GM12878 (cell line): ENCODE data around the gene TCP11L1. TPM values are rescaled to one million over a fixed set of nuclear protein-coding genes. Genes with fewer than 3 reads are reported as not detected.

Source experiments
- ATF7 ChIP-seq: fragments of 450-650 bp; IDR thresholded peaks from 2 replicates; pipeline ENCODE4 v1.6.1; 2016; ENCODE audit warnings: low read depth, mild to moderate bottlenecking
- BHLHE40 ChIP-seq, 2 experiments: fragments of 450-650 bp in 1 of 2; IDR thresholded peaks; 2 replicates each; pipeline ENCODE4 v1.6.1; 2011 to 2017; ENCODE audit warnings: low read depth in 2 of 2, borderline replicate concordance in 1 of 2, improper control_type of control experiment in 1 of 2, low read length in 1 of 2, mild to moderate bottlenecking in 1 of 2
- BRCA1 ChIP-seq: IDR thresholded peaks from 2 replicates; pipeline ENCODE4 v1.6.1; 2011; ENCODE audit warnings: low read depth, low read length, improper control_type of control experiment
- CREB1 ChIP-seq: IDR thresholded peaks from 2 replicates; pipeline ENCODE4 v1.6.1; 2012; ENCODE audit warnings: low read depth, mild to moderate bottlenecking, inconsistent platforms
- DPF2 ChIP-seq: fragments of 450-650 bp; IDR thresholded peaks from 2 replicates; pipeline ENCODE4 v1.6.1; 2017; ENCODE audit warnings: mild to moderate bottlenecking
- EED ChIP-seq: sonication (generic); IDR thresholded peaks from 2 replicates; pipeline ENCODE4 v1.6.1; 2016; ENCODE audit warnings: antibody characterized with exemption, low read depth
- EZH2 ChIP-seq: IDR thresholded peaks from 2 replicates; pipeline ENCODE4 v1.6.1; 2012; ENCODE audit warnings: low read depth, mild to moderate bottlenecking, control low read depth, inconsistent platforms, low read length, borderline replicate concordance; ENCODE audit not compliant: control insufficient read depth
- GABPA ChIP-seq: IDR thresholded peaks from 2 replicates; pipeline ENCODE4 v1.6.1; 2014; ENCODE audit warnings: antibody characterized with exemption, low read depth, mild to moderate bottlenecking, inconsistent platforms
- IRF4 ChIP-seq: IDR thresholded peaks from 2 replicates; pipeline ENCODE4 v1.6.1; 2011; ENCODE audit warnings: low read depth, low read length
- JUNB ChIP-seq: IDR thresholded peaks from 2 replicates; pipeline ENCODE4 v1.6.1; 2016; ENCODE audit warnings: antibody characterized with exemption, mild to moderate bottlenecking
- KLF5 ChIP-seq: fragments of 450-650 bp; IDR thresholded peaks from 2 replicates; pipeline ENCODE4 v1.6.1; 2014; ENCODE audit warnings: mild to moderate bottlenecking; ENCODE audit not compliant: partially characterized antibody
- NBN ChIP-seq: fragments of 450-650 bp; IDR thresholded peaks from 2 replicates; pipeline ENCODE4 v1.6.1; 2016
- PAX8 ChIP-seq: fragments of 450-650 bp; IDR thresholded peaks from 2 replicates; pipeline ENCODE4 v1.6.1; 2017; ENCODE audit warnings: mild to moderate bottlenecking, moderate library complexity
- RFX5 ChIP-seq: IDR thresholded peaks from 2 replicates; pipeline ENCODE4 v1.6.1; 2011; ENCODE audit warnings: low read depth, low read length, improper control_type of control experiment
- RUNX3 ChIP-seq: IDR thresholded peaks from 2 replicates; pipeline ENCODE4 v1.6.1; 2012; ENCODE audit warnings: low read length, inconsistent platforms
- STAT3 ChIP-seq: IDR thresholded peaks from 2 replicates; pipeline ENCODE4 v1.6.1; 2011; ENCODE audit warnings: low read depth, low read length, improper control_type of control experiment
- YBX1 ChIP-seq: fragments of 450-650 bp; IDR thresholded peaks from 2 replicates; pipeline ENCODE4 v1.6.1; 2016; ENCODE audit warnings: antibody characterized with exemption
- ZNF217 ChIP-seq: fragments of 450-650 bp; IDR thresholded peaks from 2 replicates; pipeline ENCODE4 v1.6.1; 2017; ENCODE audit warnings: antibody characterized with exemption, mild to moderate bottlenecking
- ZNF384 ChIP-seq: IDR thresholded peaks from 2 replicates; pipeline ENCODE4 v1.6.1; 2012; ENCODE audit warnings: low read depth, mild to moderate bottlenecking, low read length, improper control_type of control experiment, borderline replicate concordance
- polyA plus RNA-seq, 11 experiments: library from polyadenylated mRNA; depleted of rRNA in 4 of 11; unstranded in 6 of 11; stranded (reverse) in 5 of 11; fragments of >200 nt; fragmentation: Nextera tagmentation in 4 of 11; fragmentation: Illumina TruSeq in 1 of 11; extraction: Ambion mirVana in 4 of 11; extraction: Trizol in 1 of 11; gene quantifications; 1 replicate in 1 of 11; 2 replicates in 10 of 11; pipeline versions ENCODE4 v1.2.1 to v1.2.3, GENCODE V29; 2011 to 2016; ENCODE audit warnings: inconsistent platforms in 2 of 11, missing spikeins in 2 of 11, low read depth in 1 of 11
- total RNA-seq, 4 experiments: library from RNA; depleted of rRNA in 3 of 4; stranded (reverse); fragments of >200 nt in 3 of 4; fragmentation: Illumina TruSeq in 1 of 4; extraction: Trizol in 1 of 4; gene quantifications; 2 replicates each; pipeline versions ENCODE4 v1.2.1 to v1.2.3, GENCODE V29; 2013 to 2021
- TF ChIP-seq, protein P1 (sequence below): fragments of 450-650 bp; IDR thresholded peaks from 2 replicates; pipeline ENCODE4 v1.6.1; 2017; ENCODE audit warnings: mild to moderate bottlenecking
- TF ChIP-seq, protein P2 (sequence below): IDR thresholded peaks from 2 replicates; pipeline ENCODE4 v1.6.1; 2011; ENCODE audit warnings: borderline replicate concordance, low read depth, mild to moderate bottlenecking, moderate library complexity, low read length; ENCODE audit not compliant: insufficient read depth, poor library complexity, severe bottlenecking
- TF ChIP-seq, protein P3 (sequence below): fragments of 450-650 bp; IDR thresholded peaks from 2 replicates; pipeline ENCODE4 v1.6.1; 2017; ENCODE audit warnings: mild to moderate bottlenecking, low read depth, inconsistent platforms; ENCODE audit not compliant: poor library complexity, severe bottlenecking
- TF ChIP-seq, protein P4 (sequence below): fragments of 450-650 bp; IDR thresholded peaks from 2 replicates; pipeline ENCODE4 v1.6.1; 2016; ENCODE audit warnings: mild to moderate bottlenecking
- TF ChIP-seq, protein P5 (sequence below): fragments of 450-650 bp; IDR thresholded peaks from 2 replicates; pipeline ENCODE4 v1.6.1; 2014; ENCODE audit warnings: mild to moderate bottlenecking

Gene TCP11L1
- total and polyA plus RNA-seq, 10 of the 15 experiments (the other 5 are each of a cell fraction or from before 2014, with no cell fraction given): 5.3 to 15.7 (median 13.0) TPM

DNA sequence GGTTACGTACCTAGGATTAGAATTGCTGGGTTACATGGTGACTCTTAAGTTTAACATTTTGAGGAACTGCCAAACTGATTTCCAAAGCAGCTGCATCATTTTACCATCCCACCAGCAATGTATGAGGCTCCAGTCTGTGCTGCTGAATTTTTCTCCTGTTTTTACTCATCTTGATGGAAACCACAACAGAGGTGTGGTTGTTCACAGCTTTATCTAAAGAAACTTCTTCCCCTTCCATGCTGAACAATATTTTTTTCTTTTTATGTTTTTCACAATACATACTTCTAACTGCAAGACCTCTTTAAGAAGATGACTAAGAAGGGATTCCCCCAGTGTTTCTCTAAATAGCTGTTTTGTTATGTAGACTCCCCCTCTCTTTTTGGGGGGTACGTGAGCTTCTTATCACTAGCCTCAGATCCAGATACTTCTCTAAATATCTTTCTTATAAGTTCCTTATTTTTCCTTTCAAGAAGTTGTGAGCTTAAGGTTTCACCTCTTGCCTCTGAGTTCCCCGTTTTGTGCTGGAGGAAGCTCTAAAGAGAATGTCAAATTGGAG, 24.0 kb downstream of the TCP11L1 start (continued):
- TF ChIP-seq, protein P1, sequence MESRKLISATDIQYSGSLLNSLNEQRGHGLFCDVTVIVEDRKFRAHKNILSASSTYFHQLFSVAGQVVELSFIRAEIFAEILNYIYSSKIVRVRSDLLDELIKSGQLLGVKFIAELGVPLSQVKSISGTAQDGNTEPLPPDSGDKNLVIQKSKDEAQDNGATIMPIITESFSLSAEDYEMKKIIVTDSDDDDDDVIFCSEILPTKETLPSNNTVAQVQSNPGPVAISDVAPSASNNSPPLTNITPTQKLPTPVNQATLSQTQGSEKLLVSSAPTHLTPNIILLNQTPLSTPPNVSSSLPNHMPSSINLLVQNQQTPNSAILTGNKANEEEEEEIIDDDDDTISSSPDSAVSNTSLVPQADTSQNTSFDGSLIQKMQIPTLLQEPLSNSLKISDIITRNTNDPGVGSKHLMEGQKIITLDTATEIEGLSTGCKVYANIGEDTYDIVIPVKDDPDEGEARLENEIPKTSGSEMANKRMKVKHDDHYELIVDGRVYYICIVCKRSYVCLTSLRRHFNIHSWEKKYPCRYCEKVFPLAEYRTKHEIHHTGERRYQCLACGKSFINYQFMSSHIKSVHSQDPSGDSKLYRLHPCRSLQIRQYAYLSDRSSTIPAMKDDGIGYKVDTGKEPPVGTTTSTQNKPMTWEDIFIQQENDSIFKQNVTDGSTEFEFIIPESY: no peak
- peak; percentile 84 for TF ChIP-seq ZNF217
- peak; percentile 67 for TF ChIP-seq ATF7
- peak; percentile 92 for TF ChIP-seq EED
- TF ChIP-seq BHLHE40 (IDR thresholded peaks at IDR 0.05; ENCODE audit: borderline replicate concordance in 1 of 2, low read depth in 2 of 2, low read length in 1 of 2): peak; percentile 16 to 25; a peak in 1 of 4 replicates
- peak; percentile 94 for TF ChIP-seq JUNB
- TF ChIP-seq CREB1: no peak
- TF ChIP-seq KLF5: no peak
- TF ChIP-seq, protein P2, sequence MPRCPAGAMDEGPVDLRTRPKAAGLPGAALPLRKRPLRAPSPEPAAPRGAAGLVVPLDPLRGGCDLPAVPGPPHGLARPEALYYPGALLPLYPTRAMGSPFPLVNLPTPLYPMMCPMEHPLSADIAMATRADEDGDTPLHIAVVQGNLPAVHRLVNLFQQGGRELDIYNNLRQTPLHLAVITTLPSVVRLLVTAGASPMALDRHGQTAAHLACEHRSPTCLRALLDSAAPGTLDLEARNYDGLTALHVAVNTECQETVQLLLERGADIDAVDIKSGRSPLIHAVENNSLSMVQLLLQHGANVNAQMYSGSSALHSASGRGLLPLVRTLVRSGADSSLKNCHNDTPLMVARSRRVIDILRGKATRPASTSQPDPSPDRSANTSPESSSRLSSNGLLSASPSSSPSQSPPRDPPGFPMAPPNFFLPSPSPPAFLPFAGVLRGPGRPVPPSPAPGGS: peak; percentile 43
- TF ChIP-seq STAT3: 0 out of 2 replicates have a peak, but pooled peaks have one; percentile 82
- TF ChIP-seq, protein P3, sequence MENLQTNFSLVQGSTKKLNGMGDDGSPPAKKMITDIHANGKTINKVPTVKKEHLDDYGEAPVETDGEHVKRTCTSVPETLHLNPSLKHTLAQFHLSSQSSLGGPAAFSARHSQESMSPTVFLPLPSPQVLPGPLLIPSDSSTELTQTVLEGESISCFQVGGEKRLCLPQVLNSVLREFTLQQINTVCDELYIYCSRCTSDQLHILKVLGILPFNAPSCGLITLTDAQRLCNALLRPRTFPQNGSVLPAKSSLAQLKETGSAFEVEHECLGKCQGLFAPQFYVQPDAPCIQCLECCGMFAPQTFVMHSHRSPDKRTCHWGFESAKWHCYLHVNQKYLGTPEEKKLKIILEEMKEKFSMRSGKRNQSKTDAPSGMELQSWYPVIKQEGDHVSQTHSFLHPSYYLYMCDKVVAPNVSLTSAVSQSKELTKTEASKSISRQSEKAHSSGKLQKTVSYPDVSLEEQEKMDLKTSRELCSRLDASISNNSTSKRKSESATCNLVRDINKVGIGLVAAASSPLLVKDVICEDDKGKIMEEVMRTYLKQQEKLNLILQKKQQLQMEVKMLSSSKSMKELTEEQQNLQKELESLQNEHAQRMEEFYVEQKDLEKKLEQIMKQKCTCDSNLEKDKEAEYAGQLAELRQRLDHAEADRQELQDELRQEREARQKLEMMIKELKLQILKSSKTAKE: peak; percentile 82
- TF ChIP-seq, protein P4, sequence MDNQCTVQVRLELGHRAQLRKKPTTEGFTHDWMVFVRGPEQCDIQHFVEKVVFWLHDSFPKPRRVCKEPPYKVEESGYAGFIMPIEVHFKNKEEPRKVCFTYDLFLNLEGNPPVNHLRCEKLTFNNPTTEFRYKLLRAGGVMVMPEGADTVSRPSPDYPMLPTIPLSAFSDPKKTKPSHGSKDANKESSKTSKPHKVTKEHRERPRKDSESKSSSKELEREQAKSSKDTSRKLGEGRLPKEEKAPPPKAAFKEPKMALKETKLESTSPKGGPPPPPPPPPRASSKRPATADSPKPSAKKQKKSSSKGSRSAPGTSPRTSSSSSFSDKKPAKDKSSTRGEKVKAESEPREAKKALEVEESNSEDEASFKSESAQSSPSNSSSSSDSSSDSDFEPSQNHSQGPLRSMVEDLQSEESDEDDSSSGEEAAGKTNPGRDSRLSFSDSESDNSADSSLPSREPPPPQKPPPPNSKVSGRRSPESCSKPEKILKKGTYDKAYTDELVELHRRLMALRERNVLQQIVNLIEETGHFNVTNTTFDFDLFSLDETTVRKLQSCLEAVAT: peak; percentile 59; the same call in 1 of the 2 replicates
- TF ChIP-seq EZH2: no peak
- TF ChIP-seq GABPA: peak; percentile 47; the same call in 1 of the 2 replicates
- peak; percentile 85; the same call in 1 of the 2 replicates for TF ChIP-seq DPF2
- TF ChIP-seq, protein P5, sequence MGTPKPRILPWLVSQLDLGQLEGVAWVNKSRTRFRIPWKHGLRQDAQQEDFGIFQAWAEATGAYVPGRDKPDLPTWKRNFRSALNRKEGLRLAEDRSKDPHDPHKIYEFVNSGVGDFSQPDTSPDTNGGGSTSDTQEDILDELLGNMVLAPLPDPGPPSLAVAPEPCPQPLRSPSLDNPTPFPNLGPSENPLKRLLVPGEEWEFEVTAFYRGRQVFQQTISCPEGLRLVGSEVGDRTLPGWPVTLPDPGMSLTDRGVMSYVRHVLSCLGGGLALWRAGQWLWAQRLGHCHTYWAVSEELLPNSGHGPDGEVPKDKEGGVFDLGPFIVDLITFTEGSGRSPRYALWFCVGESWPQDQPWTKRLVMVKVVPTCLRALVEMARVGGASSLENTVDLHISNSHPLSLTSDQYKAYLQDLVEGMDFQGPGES: no peak
- TF ChIP-seq ZNF384: peak; percentile 50; the same call in 1 of the 2 replicates
- no peak for TF ChIP-seq BRCA1
- no peak for TF ChIP-seq PAX8
- peak; percentile 98 for TF ChIP-seq RUNX3
- no peak for TF ChIP-seq RFX5
- peak; percentile 49 for TF ChIP-seq NBN
- peak; percentile 85 for TF ChIP-seq IRF4
- no peak for TF ChIP-seq YBX1
